ENCODE measurements around the gene MAP4K5.

- TF ChIP-seq POLR2AphosphoS5 (IDR thresholded peaks at IDR 0.05) (no peak), CTCF (IDR thresholded peaks at IDR 0.05) (no peak), POLR2A (IDR thresholded peaks at IDR 0.05) (no peak), EP300 (IDR thresholded peaks at IDR 0.05; ENCODE audit: low read depth) (no peak)
Observed at GRCh38 chr14:50516091-50516490, 16.3 kb downstream of the MAP4K5 start.

All from transverse colon (tissue), 4 donors.